Vagina (tissue), 2 donors: ENCODE data around the gene TMEM121B. TPM values are rescaled to one million over a fixed set of nuclear protein-coding genes. Genes with fewer than 3 reads are reported as not detected.

Experiments used
- DNase-seq, 2 donors: peaks; one replicate each; pipeline ENCODE4 v3.0.0-alpha.2; 2017; ENCODE audit errors: extremely low spot score in 2 of 2
- H3K27ac ChIP-seq: fragments of 200-600 bp; sonication (generic); one replicate; pipeline ENCODE4 v1.5.1; 2019
- H3K27me3 ChIP-seq: fragments of 200-600 bp; sonication (generic); one replicate; pipeline ENCODE4 v1.5.1; 2019
- H3K36me3 ChIP-seq, 2 donors: fragments of 200-600 bp; sonication (generic); one replicate each; pipeline ENCODE4 v1.5.1; 2017 to 2019
- H3K4me1 ChIP-seq: fragments of 200-600 bp; sonication (generic); one replicate; pipeline ENCODE4 v1.5.1; 2019
- H3K4me3 ChIP-seq, 2 donors: fragments of 200-600 bp; sonication (generic); 1 replicate in 1 of 2; 2 replicates in 1 of 2; pipeline ENCODE4 v1.5.1; 2016 to 2019
- H3K9me3 ChIP-seq: fragments of 200-600 bp; sonication (generic); one replicate; pipeline ENCODE4 v1.5.1; 2019
- POLR2A ChIP-seq, 2 donors: fragments of 450-650 bp; IDR thresholded peaks; one replicate each; pipeline ENCODE4 v1.6.1; 2017; ENCODE audit warnings: antibody characterized with exemption in 2 of 2, mild to moderate bottlenecking in 2 of 2, moderate library complexity in 2 of 2
- POLR2AphosphoS5 ChIP-seq, 2 donors: sonication (generic); formaldehyde crosslinking; IDR thresholded peaks; one replicate each; pipeline ENCODE4 v1.9.0; 2017; ENCODE audit warnings: antibody characterized with exemption in 2 of 2, mild to moderate bottlenecking in 2 of 2, low read depth in 1 of 2; ENCODE audit not compliant: insufficient read depth in 1 of 2
- intact Hi-C: fragments of 100-400 bp; cut with DNase I; formaldehyde crosslinking; loops from one replicate; pipeline ENCODE4 v1.15.1; 2023
- total RNA-seq: library from RNA; depleted of rRNA; stranded (reverse); fragments of >200 nt; gene quantifications from one replicate; pipeline ENCODE4 v1.2.3, GENCODE V29; 2016
- TF ChIP-seq, protein P1 (sequence below), 3 experiments: fragments of 450-650 bp in 2 of 3; fragments of 200-600 bp in 1 of 3; sonication (generic) in 1 of 3; IDR thresholded peaks; one replicate each; pipeline ENCODE4 v1.5.1; 2017 to 2019; ENCODE audit warnings: antibody characterized with exemption in 3 of 3, mild to moderate bottlenecking in 2 of 3, moderate library complexity in 2 of 3

TMEM121B gene
- total RNA-seq, 1 donor from 2014 or later, result not detected

DNA sequence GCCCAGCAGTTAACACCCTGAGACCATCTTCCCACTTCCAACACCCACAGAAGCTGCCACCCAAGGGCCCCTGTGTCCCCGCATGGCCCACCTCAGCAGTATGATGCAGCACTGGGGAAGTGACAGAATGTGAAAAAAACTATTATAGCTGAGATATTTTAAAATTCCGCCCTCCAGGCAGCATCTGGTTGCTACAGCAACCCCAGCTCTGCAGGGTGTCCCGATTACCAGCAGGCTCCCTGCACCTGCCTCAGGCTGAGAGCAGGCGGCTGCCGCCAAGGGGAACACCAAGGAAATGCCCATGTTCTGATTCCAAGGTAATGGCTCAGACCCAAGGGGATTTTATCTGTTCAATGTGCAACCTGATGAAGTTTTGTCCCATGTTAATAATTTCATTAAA, 10.5 kb upstream of the TMEM121B start:
- intact Hi-C loops, result no loop called here
- Histone ChIP-seq H3K4me1 (no peaks in the 10 kb centered on the region), H3K4me3 (no peak overlapping the region), H3K27ac (no peak overlapping the region), H3K27me3 (no peaks in the 10 kb centered on the region), H3K36me3 (no peaks in the 10 kb centered on the region), H3K9me3 (no peaks in the 10 kb centered on the region)
- DNase-seq, result no peak
- TF ChIP-seq POLR2A (IDR thresholded peaks at IDR 0.05), result no peak
- TF ChIP-seq, protein P1, sequence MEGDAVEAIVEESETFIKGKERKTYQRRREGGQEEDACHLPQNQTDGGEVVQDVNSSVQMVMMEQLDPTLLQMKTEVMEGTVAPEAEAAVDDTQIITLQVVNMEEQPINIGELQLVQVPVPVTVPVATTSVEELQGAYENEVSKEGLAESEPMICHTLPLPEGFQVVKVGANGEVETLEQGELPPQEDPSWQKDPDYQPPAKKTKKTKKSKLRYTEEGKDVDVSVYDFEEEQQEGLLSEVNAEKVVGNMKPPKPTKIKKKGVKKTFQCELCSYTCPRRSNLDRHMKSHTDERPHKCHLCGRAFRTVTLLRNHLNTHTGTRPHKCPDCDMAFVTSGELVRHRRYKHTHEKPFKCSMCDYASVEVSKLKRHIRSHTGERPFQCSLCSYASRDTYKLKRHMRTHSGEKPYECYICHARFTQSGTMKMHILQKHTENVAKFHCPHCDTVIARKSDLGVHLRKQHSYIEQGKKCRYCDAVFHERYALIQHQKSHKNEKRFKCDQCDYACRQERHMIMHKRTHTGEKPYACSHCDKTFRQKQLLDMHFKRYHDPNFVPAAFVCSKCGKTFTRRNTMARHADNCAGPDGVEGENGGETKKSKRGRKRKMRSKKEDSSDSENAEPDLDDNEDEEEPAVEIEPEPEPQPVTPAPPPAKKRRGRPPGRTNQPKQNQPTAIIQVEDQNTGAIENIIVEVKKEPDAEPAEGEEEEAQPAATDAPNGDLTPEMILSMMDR (IDR thresholded peaks at IDR 0.05), result no peak
- no peak for TF ChIP-seq POLR2AphosphoS5 (IDR thresholded peaks at IDR 0.05; ENCODE audit: insufficient read depth in 1 of 2, low read depth in 1 of 2)

DNA sequence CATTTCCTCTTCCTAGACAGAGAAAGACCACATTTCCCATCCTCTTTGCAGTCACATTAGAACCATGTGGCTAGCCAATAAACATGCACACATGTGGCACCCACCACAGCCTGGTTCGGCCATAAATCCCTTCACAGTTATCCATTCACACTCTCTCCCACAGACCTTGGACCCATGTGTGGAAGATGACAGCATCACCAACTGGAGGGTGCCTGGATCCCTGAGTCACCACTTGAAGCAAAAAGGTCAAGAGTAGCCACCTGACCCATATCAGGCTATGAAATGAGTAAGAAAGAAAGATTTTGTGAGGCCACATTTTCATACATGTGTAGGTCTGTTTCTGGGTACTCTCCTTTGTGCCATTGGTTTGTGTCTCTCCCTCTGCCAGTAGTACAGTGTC, 9.0 kb upstream of the TMEM121B start:
- Histone ChIP-seq H3K27ac (no peak overlapping the region), H3K4me1 (no peaks in the 10 kb centered on the region), H3K4me3 (no peak overlapping the region), H3K9me3 (no peaks in the 10 kb centered on the region), H3K36me3 (no peaks in the 10 kb centered on the region), H3K27me3 (no peaks in the 10 kb centered on the region)
- intact Hi-C loops, result no loop called here
- TF ChIP-seq POLR2A (IDR thresholded peaks at IDR 0.05) (no peak), POLR2AphosphoS5 (IDR thresholded peaks at IDR 0.05; ENCODE audit: insufficient read depth in 1 of 2, low read depth in 1 of 2) (no peak)
- TF ChIP-seq, protein P1 (IDR thresholded peaks at IDR 0.05), result no peak
- no peak for DNase-seq

DNA sequence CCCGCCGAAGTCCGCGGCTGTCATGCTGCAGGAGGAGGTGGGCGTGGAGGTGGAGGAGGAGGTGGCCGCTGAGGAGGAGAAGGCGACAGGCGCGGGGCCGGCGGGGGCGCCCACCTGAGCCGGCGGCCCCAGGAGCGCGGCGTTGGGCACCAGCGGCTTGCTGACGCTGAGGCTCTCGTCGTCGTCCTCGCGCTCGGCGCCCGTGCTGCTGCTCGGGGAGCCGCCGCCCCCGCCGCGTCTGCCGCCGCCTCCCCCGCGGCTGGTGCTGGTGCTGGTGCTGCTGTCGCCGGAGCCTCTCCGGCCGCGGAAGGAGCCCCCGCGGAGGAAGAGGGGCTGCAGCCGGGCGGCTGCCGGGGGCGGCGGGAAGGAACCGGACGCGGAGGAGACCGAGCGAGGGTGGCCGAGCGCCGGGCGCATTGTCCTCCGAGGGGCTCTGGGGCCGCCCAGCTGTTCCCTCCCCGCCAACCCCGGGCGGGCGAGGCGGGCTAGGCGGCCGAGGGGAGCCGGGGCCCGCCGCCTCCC, 388 bp downstream of the TMEM121B start:
- H3K9me3 ChIP-seq, result no peaks in the 10 kb centered on the region
- no peak overlapping the region for H3K27ac ChIP-seq
- no peak for DNase-seq
- intact Hi-C loops, result no loop called here
- H3K4me1 ChIP-seq, result peaks cover 13% of the 10 kb centered on the region
- no peaks in the 10 kb centered on the region for H3K27me3 ChIP-seq
- peak overlapping the region; percentile 45 to 58 for H3K4me3 ChIP-seq
- no peaks in the 10 kb centered on the region for H3K36me3 ChIP-seq
- TF ChIP-seq POLR2A (IDR thresholded peaks at IDR 0.05) (no peak), POLR2AphosphoS5 (IDR thresholded peaks at IDR 0.05; ENCODE audit: insufficient read depth in 1 of 2, low read depth in 1 of 2) (no peak)
- TF ChIP-seq, protein P1 (IDR thresholded peaks at IDR 0.05), result no peak

DNA sequence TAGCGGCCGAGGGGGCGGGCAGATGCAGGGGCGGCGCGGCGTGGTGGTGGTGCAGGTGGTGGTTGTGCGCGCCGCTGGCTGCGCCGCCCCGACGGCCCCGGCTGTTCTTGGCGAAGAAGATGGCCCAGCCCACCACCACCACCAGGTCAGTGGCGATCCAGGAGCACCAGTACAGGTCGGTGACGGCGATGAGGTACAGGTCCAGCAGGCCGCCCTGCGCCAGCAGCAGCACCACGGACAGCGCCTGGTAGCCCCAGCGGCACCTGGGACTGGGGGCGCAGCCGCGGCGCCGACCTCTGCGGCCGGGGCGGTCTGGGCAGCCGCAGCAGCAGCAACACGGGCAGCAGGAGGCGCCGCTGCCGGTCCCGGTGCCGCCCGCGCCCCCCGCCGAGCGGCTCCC, 879 bp downstream of the TMEM121B start:
- Histone ChIP-seq H3K27me3 (no peaks in the 10 kb centered on the region), H3K36me3 (no peaks in the 10 kb centered on the region), H3K4me1 (peaks cover 13% of the 10 kb centered on the region), H3K27ac (no peak overlapping the region), H3K9me3 (no peaks in the 10 kb centered on the region), H3K4me3 (peak overlapping the region; percentile 45 to 58)
- no peak for DNase-seq
- no peak for TF ChIP-seq POLR2A (IDR thresholded peaks at IDR 0.05)
- no peak for TF ChIP-seq POLR2AphosphoS5 (IDR thresholded peaks at IDR 0.05; ENCODE audit: insufficient read depth in 1 of 2, low read depth in 1 of 2)
- TF ChIP-seq, protein P1 (IDR thresholded peaks at IDR 0.05), result no peak
- intact Hi-C loops, result no loop called here

DNA sequence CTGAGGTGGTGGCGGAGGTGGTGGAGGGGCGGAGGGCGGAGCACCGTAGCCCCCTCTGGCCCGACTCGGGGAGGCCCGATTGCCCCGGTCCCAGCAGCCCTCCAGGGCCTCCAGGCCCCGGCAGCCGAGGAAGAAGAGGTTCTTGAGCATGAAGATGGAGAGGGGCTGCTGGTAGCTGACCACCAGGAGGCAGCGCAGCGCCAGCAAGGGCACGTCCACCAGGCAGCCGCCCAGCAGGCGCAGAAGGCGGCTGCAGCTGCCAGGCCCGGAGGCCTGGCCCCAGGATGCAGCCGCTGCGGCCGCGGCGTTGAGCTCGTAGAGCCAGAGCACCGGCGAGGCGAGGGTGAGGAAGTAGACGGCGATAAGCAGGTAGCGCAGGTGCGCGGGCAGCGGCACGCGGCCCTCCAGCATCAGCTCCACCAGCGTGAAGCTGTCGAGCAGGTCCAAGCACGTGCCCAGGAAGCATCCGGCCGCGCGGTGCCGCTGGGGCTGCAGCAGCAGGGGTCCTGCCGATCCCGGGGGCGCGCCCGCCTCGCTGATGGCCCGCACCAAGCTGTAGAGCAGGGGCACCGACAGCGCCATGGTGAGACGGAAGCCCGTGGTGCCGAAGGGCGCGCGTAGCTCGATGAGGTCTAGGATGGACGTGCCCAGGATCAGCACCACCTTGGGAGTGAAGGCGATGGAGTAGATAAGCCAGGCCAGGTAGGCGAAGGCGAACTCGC, 1.5 kb downstream of the TMEM121B start:
- Histone ChIP-seq H3K9me3 (no peaks in the 10 kb centered on the region), H3K4me1 (peaks cover 13% of the 10 kb centered on the region), H3K27ac (no peak overlapping the region), H3K4me3 (no peak overlapping the region), H3K36me3 (no peaks in the 10 kb centered on the region), H3K27me3 (no peaks in the 10 kb centered on the region)
- TF ChIP-seq POLR2AphosphoS5 (IDR thresholded peaks at IDR 0.05; ENCODE audit: insufficient read depth in 1 of 2, low read depth in 1 of 2), result no peak
- TF ChIP-seq, protein P1 (IDR thresholded peaks at IDR 0.05), result no peak
- no peak for TF ChIP-seq POLR2A (IDR thresholded peaks at IDR 0.05)
- intact Hi-C loops, result no loop called here
- no peak for DNase-seq
